RWPE2 (cell line): Measurements from ENCODE around the gene RAB11FIP3.
"Not testable (repeated sequence)": the region's sequence is repeated elsewhere in the genome, so short reads cannot be mapped to it uniquely, and the experiment has no call there.

ENCODE experiments used
- ATAC-seq: fragments of 200-7000 bp; cut with Tn5 transposase; 3 replicates; pipeline ENCODE4 v1.9.1; 2021; ENCODE audit warnings: low read depth
- DNase-seq: peaks from one replicate; pipeline ENCODE4 v3.0.0-alpha.2; 2020; ENCODE audit warnings: low spot score
- H3K27ac ChIP-seq: fragments of 450-650 bp; 2 replicates; pipeline ENCODE4 v1.5.1; 2017; ENCODE audit warnings: mild to moderate bottlenecking; ENCODE audit not compliant: poor library complexity, severe bottlenecking
- H3K27me3 ChIP-seq: fragments of 250-450 bp; sonication (Bioruptor Pico); 2 replicates; pipeline ENCODE4 v1.5.1; 2021; ENCODE audit warnings: mild to moderate bottlenecking, moderate library complexity; ENCODE audit not compliant: insufficient read depth, poor library complexity, severe bottlenecking
- H3K36me3 ChIP-seq: fragments of 250-450 bp; sonication (Bioruptor Pico); 2 replicates; pipeline ENCODE4 v1.5.1; 2020; ENCODE audit warnings: low read depth, mild to moderate bottlenecking, moderate library complexity
- H3K4me1 ChIP-seq: fragments of 250-450 bp; sonication (Bioruptor Pico); 2 replicates; pipeline ENCODE4 v1.5.1; 2021; ENCODE audit warnings: mild to moderate bottlenecking, moderate library complexity; ENCODE audit not compliant: insufficient read depth, poor library complexity, severe bottlenecking
- H3K4me3 ChIP-seq: fragments of 250-450 bp; sonication (Bioruptor Pico); 2 replicates; pipeline ENCODE4 v1.5.1; 2021; ENCODE audit warnings: mild to moderate bottlenecking, moderate library complexity; ENCODE audit not compliant: severe bottlenecking
- H3K9me3 ChIP-seq: fragments of 250-450 bp; sonication (Bioruptor Pico); 2 replicates; pipeline ENCODE4 v1.5.1; 2021; ENCODE audit warnings: mild to moderate bottlenecking, moderate library complexity; ENCODE audit not compliant: severe bottlenecking
- CTCF ChIP-seq: fragments of 450-650 bp; IDR thresholded peaks from one replicate; pipeline ENCODE4 v1.5.1; 2017; ENCODE audit warnings: mild to moderate bottlenecking, moderate library complexity; ENCODE audit not compliant: poor library complexity, severe bottlenecking

The RAB11FIP3 gene

GRCh38 chr16:460787-461186 is 35.3 kb downstream of the RAB11FIP3 start:
- H3K27ac ChIP-seq: no peak overlapping the region
- H3K9me3 ChIP-seq: no peaks in the 10 kb centered on the region
- no peak for TF ChIP-seq CTCF
- H3K27me3 ChIP-seq: no peaks in the 10 kb centered on the region
- no peak overlapping the region for H3K4me3 ChIP-seq
- H3K36me3 ChIP-seq: peaks cover 9% of the 10 kb centered on the region
- no peak for ATAC-seq
- no peaks in the 10 kb centered on the region for H3K4me1 ChIP-seq
- DNase-seq: no peak

- no peaks in the 10 kb centered on the region for H3K4me1 ChIP-seq
- H3K27ac ChIP-seq: no peak overlapping the region
- H3K27me3 ChIP-seq: no peaks in the 10 kb centered on the region
- no peaks in the 10 kb centered on the region for H3K9me3 ChIP-seq
- ATAC-seq (no peak), DNase-seq (no peak)
- peaks cover 9% of the 10 kb centered on the region for H3K36me3 ChIP-seq
- H3K4me3 ChIP-seq: no peak overlapping the region
- no peak for TF ChIP-seq CTCF
Observed at GRCh38 chr16:463071-463470, 37.6 kb downstream of the RAB11FIP3 start.

GRCh38 chr16:466651-467050 is 41.2 kb downstream of the RAB11FIP3 start:
- ATAC-seq (no peak), DNase-seq (no peak)
- peaks cover 4% of the 10 kb centered on the region; the same call in 1 of the 2 replicates for H3K36me3 ChIP-seq
- no peak overlapping the region for H3K27ac ChIP-seq
- H3K4me1 ChIP-seq: peaks cover 12% of the 10 kb centered on the region
- no peak overlapping the region for H3K4me3 ChIP-seq
- no peaks in the 10 kb centered on the region for H3K9me3 ChIP-seq
- no peaks in the 10 kb centered on the region for H3K27me3 ChIP-seq
- TF ChIP-seq CTCF: no peak

- peaks cover 14% of the 10 kb centered on the region for H3K4me1 ChIP-seq
- not testable (repeated sequence) for H3K27me3 ChIP-seq, H3K27ac ChIP-seq, H3K36me3 ChIP-seq, H3K9me3 ChIP-seq, DNase-seq, H3K4me3 ChIP-seq, ATAC-seq
Observed at GRCh38 chr16:467249-467871, 41.9 kb downstream of the RAB11FIP3 start.

GRCh38 chr16:468068-468821 is 42.8 kb downstream of the RAB11FIP3 start:
- H3K36me3 ChIP-seq: 0 out of 2 replicates have a peak, but pooled peaks cover 3% of the 10 kb centered on the region
- ATAC-seq (no peak), DNase-seq (no peak)
- H3K27ac ChIP-seq: no peak overlapping the region
- H3K4me1 ChIP-seq: peaks cover 14% of the 10 kb centered on the region
- H3K27me3 ChIP-seq: no peaks in the 10 kb centered on the region
- no peaks in the 10 kb centered on the region for H3K9me3 ChIP-seq
- no peak overlapping the region for H3K4me3 ChIP-seq
- TF ChIP-seq CTCF: no peak

GRCh38 chr16:469459-469858 is 44.0 kb downstream of the RAB11FIP3 start:
- H3K27me3 ChIP-seq, H3K36me3 ChIP-seq, ATAC-seq, H3K27ac ChIP-seq, H3K9me3 ChIP-seq, DNase-seq, H3K4me3 ChIP-seq: not testable (repeated sequence)
- peaks cover 14% of the 10 kb centered on the region for H3K4me1 ChIP-seq
